HG02870 (cell line): ENCODE results near the gene GABARAP.

Experiments
- ATAC-seq: cut with Tn5 transposase; IDR thresholded peaks from one replicate; pipeline ENCODE4 v1.9.1; 2021; ENCODE audit warnings: mild to moderate bottlenecking, moderate library complexity; ENCODE audit not compliant: unreplicated experiment

GABARAP gene

GRCh38 chr17:7208754-7209460, 33.3 kb downstream of the GABARAP start:
- ATAC-seq = no peak

- no peak for ATAC-seq
These were observed 34.1 kb downstream of the GABARAP start for GRCh38 chr17:7208027-7208571.

GRCh38 chr17:7207120-7208001, 34.9 kb downstream of the GABARAP start:
- no peak for ATAC-seq

GRCh38 chr17:7205561-7205960, 36.7 kb downstream of the GABARAP start:
- no peak for ATAC-seq

- ATAC-seq = peak; percentile 82
These were observed 37.3 kb downstream of the GABARAP start for GRCh38 chr17:7204828-7205461.

GRCh38 chr17:7204336-7204735, 37.9 kb downstream of the GABARAP start:
- ATAC-seq = no peak

DNA sequence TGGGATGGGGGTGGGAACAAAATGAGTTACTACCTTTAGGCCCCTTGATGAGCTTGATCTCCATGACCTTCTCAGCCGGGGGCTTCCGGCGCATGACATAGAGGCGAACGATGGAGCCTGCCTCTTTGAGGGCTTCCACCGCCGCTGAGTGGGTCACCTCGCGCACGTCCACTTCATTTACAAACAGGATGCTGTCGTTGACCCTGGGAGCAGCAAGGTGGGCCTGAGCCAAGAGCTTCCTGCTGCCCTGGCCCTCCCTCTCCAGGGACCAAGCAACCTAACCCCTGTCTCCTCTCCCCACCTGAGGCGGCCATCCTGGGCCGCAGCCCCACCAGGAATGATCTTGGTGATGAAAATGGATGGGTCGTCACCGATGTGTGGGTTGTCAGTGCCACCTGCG, 38.9 kb downstream of the GABARAP start:
- ATAC-seq = no peak

GRCh38 chr17:7196651-7197401, 45.4 kb downstream of the GABARAP start:
- no peak for ATAC-seq

- no peak for ATAC-seq
These were observed 46.3 kb downstream of the GABARAP start for GRCh38 chr17:7195971-7196370.

DNA sequence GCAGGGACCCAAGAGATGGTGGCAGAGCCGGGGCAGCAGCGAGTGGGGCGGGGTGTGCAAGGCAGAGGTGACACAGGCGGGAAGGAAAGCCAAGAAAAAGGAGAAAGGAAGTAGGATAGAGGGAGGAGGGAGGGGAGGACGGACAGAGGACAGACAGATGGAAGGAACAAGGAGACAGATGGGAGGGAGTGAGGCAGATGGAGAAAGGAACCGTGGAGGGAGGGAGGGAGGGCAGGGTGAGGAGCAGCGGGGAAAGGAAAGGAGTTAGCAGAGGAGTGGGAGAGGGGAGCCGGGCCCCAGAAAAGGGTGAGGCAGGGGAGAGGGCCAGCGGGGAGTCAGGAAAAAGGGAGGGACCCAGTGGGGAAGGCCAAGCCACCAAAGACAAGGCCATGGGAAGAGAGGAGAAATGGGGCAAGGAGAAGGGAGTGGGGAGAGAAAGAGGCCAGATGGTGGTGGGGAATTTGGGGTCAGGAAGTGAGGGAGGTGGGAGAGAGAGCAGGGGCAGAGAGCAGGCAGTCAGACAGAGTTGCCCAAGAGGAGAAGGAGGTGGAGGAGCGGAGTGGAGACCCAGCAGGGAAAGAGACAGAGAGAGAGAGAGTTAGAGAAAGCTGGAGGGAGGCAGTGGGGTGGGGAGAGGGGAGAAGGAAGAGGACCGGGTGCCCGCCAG, 49.8 kb downstream of the GABARAP start:
- ATAC-seq = no peak

DNA sequence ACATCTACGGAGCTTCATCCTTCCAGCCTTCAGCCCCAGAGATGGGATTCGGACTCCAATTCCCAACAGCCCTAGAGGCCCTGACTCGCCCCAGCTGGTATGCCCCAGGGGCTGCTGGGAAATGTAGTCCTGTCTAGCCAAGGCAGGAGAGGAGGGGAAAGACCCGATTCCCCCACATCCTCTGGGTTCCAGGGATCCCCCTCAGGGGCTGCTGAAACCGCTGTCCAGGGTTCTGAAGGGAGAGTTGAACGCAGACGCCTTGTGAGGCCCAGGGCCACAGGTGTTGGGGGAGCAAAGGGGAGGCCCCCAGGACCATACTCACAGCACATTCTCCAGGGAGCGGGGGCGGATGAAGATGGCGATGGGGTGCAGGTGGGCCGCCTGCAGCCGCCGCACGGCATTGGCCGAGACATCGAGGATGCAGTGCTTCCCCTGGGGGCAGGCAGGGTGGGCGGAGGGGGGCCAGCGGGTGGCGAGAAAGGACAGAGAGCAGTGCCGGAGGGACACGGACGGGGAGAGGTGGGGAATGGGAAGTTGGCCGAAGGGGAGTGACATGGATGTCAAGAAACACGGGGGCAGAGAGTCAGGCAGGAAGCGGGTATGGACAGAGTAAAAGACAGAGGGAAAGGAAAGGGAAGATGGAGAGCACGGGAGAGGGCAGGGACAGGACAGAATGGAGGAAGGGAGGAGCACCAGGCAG, 50.5 kb downstream of the GABARAP start:
- ATAC-seq = no peak

DNA sequence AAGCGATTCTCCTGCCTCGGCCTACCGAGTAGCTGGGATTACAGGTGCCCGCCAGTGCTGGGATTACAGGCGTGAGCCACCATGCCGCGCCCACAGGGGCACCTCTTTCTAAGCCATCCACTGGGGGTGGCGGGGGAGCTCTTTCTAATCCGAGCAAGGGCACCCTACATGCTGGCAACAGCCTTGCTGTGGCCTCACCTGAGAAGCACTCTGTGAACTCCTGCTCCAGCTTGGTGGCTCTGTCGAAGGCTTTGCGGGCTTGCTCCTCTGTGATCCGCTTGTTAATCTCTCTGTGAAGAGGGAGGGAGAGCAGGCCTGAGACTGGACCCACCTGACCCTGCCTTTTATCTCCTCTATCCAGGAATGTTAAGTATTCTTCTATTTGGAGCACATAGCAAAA, 51.2 kb downstream of the GABARAP start:
- ATAC-seq = no peak

DNA sequence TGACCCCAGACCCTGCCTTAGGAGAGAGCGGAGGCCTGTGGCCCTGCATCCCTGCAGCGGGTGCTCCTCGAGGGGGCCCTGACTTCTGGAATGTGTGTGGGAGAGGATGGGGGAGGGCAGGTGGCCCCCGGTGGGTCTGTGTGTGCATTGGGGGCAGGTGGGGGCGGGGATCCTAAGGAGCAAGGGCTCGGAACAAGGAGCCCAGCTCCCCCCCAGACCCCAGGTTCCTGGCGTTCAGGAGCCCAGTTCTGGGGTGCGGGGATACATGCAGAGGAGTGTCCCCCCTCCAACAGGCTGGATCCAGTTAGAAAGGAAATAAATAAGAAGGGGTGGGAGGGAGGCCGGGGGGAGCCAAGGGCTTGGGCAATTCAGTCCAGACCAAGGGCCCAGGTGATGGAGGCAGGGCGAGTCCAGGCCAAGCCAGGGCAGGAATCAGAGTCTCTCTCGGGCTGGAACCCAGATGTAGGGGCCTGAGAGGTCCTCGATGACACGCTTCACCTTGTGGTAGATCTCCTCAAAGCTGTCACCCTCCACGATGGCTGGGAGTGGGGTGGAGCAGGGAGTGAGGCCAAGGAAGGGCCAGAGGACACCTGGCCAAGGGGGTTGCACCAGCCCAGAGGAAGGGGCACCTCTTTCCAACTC, 51.9 kb downstream of the GABARAP start:
- no peak for ATAC-seq
